K562 (cell line): ENCODE results near the gene NCAPG2. TPM values are rescaled to one million over a fixed set of nuclear protein-coding genes. Genes with fewer than 3 reads are reported as not detected.

Experiments used
- CREB1 ChIP-seq, 2 experiments: sonication (generic) in 1 of 2; formaldehyde crosslinking in 1 of 2; IDR thresholded peaks; 2 replicates each; pipeline versions ENCODE4 v1.6.1 to v1.8.0; 2012 to 2022; ENCODE audit warnings: inconsistent platforms in 1 of 2, mild to moderate bottlenecking in 1 of 2, missing genetic modification reagents in 1 of 2, moderate library complexity in 1 of 2
- GTF3C2 ChIP-seq: IDR thresholded peaks from 3 replicates; pipeline ENCODE4 v1.6.1; 2011; ENCODE audit warnings: borderline replicate concordance, mild to moderate bottlenecking, moderate library complexity; ENCODE audit not compliant: insufficient read length; ENCODE audit errors: extremely low read depth
- HMBOX1 ChIP-seq: sonication (generic); IDR thresholded peaks from 2 replicates; pipeline ENCODE4 v1.6.1; 2016
- ID3 ChIP-seq, 2 experiments: fragments of 250-450 bp in 1 of 2; fragments of 450-650 bp in 1 of 2; sonication (Bioruptor Pico) in 1 of 2; IDR thresholded peaks; 2 replicates each; pipeline versions ENCODE4 v1.6.1 to v1.8.0; 2016 to 2021; ENCODE audit warnings: mild to moderate bottlenecking in 2 of 2, moderate library complexity in 2 of 2, missing compliant biosample characterization in 1 of 2, missing genetic modification characterization in 1 of 2
- ILK ChIP-seq: fragments of 450-650 bp; IDR thresholded peaks from 2 replicates; pipeline ENCODE4 v1.6.1; 2016; ENCODE audit warnings: missing genetic modification characterization, low read depth, mild to moderate bottlenecking, missing compliant biosample characterization, moderate library complexity, borderline replicate concordance
- JUND ChIP-seq, 2 experiments: IDR thresholded peaks; 2 replicates in 1 of 2; 3 replicates in 1 of 2; pipeline ENCODE4 v1.6.1; 2011; ENCODE audit warnings: borderline replicate concordance in 2 of 2, low read depth in 2 of 2, low read length in 2 of 2, improper control_type of control experiment in 1 of 2, missing biosample characterization in 1 of 2, missing genetic modification characterization in 1 of 2, missing genetic modification reagents in 1 of 2
- RBM22 ChIP-seq: fragments of 200-400 bp; formaldehyde crosslinking; IDR thresholded peaks from 2 replicates; pipeline ENCODE4 v1.6.1; 2018; ENCODE audit warnings: low read length, low read depth; ENCODE audit not compliant: poor library complexity, severe bottlenecking
- SIX5 ChIP-seq, 2 experiments: IDR thresholded peaks; 2 replicates each; pipeline ENCODE4 v1.6.1; 2011; ENCODE audit warnings: low read length in 2 of 2, borderline replicate concordance in 1 of 2, low read depth in 1 of 2, mild to moderate bottlenecking in 1 of 2, moderate library complexity in 1 of 2; ENCODE audit not compliant: insufficient read depth in 1 of 2
- SMAD4 ChIP-seq: fragments of 250-450 bp; sonication (Bioruptor Pico); conservative IDR thresholded peaks from 2 replicates; pipeline ENCODE4 v1.8.0; 2021; ENCODE audit warnings: inconsistent platforms, mild to moderate bottlenecking, moderate library complexity
- SMARCA4 ChIP-seq: fragments of 450-650 bp; IDR thresholded peaks from 2 replicates; pipeline ENCODE4 v1.6.1; 2016
- SP2 ChIP-seq: IDR thresholded peaks from 2 replicates; pipeline ENCODE4 v1.6.1; 2011; ENCODE audit warnings: mild to moderate bottlenecking, low read depth, low read length, moderate library complexity; ENCODE audit not compliant: poor library complexity, severe bottlenecking; ENCODE audit errors: extremely low read depth
- TRIM24 ChIP-seq, 2 experiments: fragments of 450-650 bp; IDR thresholded peaks; 2 replicates each; pipeline ENCODE4 v1.6.1; 2016
- XRCC5 ChIP-seq: fragments of 200-400 bp; formaldehyde crosslinking; IDR thresholded peaks from 2 replicates; pipeline ENCODE4 v1.6.1; 2017; ENCODE audit warnings: low read depth, mild to moderate bottlenecking, low read length
- polyA plus RNA-seq, 8 experiments: library from polyadenylated mRNA; depleted of rRNA in 4 of 8; stranded (reverse) in 5 of 8; unstranded in 3 of 8; fragments of >200 nt; fragmentation: Nextera tagmentation in 2 of 8; fragmentation: Illumina TruSeq in 1 of 8; extraction: Ambion mirVana in 2 of 8; extraction: Trizol in 1 of 8; gene quantifications; 2 replicates each; pipeline versions ENCODE4 v1.2.1 to v1.2.3, GENCODE V29; 2011 to 2014; ENCODE audit warnings: inconsistent platforms in 1 of 8, missing spikeins in 1 of 8
- total RNA-seq, 7 experiments: library from RNA; depleted of rRNA in 6 of 7; stranded (reverse); fragments of >200 nt in 6 of 7; fragmentation: Illumina TruSeq in 2 of 7; extraction: Trizol in 2 of 7; gene quantifications; 2 replicates each; pipeline versions ENCODE4 v1.2.1 to v1.2.3, GENCODE V29; 2011 to 2021; ENCODE audit warnings: low replicate concordance in 1 of 7
- TF ChIP-seq, protein P1 (sequence below): sonication (generic); formaldehyde crosslinking; IDR thresholded peaks from 2 replicates; pipeline ENCODE4 v1.8.1; 2022; ENCODE audit warnings: missing genetic modification reagents

NCAPG2 gene
- total and polyA plus RNA-seq, 9 of the 15 experiments (the other 6 are each of a cell fraction or from before 2014, with no cell fraction given): 21.5 to 127 (median 86.1) TPM

DNA sequence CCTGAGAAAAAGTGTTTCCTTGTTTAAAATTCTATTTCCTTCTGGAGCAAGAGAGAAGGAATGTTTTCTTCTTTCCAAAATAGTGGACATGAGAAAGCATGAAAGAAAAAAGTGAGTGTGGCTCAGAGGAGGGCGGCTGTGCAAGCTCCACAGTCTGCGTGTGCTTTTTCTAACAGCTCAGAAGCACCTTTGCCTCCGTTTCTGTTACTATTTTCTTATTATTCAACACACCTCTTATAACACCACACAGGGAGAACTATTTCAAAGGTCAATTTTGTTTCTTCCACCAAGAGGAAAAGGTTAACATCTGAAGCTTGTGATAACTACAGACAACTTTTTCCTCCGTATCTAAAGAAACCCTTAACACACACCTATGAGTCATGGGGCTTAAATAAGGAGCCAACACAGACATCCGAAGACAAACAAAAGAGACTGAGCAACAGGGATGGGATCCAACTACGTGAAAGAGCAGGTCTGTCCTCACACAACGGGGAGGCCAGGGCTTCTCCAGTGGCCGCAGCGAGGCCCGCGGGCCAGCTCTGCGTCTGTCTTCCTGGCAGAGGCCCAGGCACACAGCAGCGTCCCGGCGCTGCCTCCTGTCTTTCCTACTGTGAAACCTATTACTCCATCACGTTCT lies 36.2 kb upstream of the NCAPG2 start (continued):
- TF ChIP-seq GTF3C2 (no peak), SMAD4 (CRISPR knock-in tag) (peak; percentile 76), SMARCA4 (peak; percentile 96), HMBOX1 (peak; percentile 72; the same call in 1 of the 2 replicates), RBM22 (peak; percentile 6), TRIM24 (IDR thresholded peaks at IDR 0.05) (peak; percentile 81 to 89), CREB1 (IDR thresholded peaks at IDR 0.05) (peak; percentile 59), CREB1 (CRISPR knock-in tag; IDR thresholded peaks at IDR 0.05) (0 out of 2 replicates have a peak, but pooled peaks have one; percentile 21), XRCC5 (no peak), JUND (IDR thresholded peaks at IDR 0.05; ENCODE audit: borderline replicate concordance, low read depth, low read length) (peak; percentile 96), JUND (tag; IDR thresholded peaks at IDR 0.05; ENCODE audit: borderline replicate concordance, low read depth, low read length) (peak; percentile 91; the same call in 2 of the 3 replicates), SIX5 (IDR thresholded peaks at IDR 0.05; ENCODE audit: borderline replicate concordance in 1 of 2, insufficient read depth in 1 of 2, low read depth in 1 of 2, low read length in 2 of 2) (no peak), ID3 (CRISPR knock-in tag; IDR thresholded peaks at IDR 0.05) (no peak), ID3 (tag; IDR thresholded peaks at IDR 0.05) (peak; percentile 87), SP2 (no peak), ILK (no peak)
- TF ChIP-seq, protein P1, sequence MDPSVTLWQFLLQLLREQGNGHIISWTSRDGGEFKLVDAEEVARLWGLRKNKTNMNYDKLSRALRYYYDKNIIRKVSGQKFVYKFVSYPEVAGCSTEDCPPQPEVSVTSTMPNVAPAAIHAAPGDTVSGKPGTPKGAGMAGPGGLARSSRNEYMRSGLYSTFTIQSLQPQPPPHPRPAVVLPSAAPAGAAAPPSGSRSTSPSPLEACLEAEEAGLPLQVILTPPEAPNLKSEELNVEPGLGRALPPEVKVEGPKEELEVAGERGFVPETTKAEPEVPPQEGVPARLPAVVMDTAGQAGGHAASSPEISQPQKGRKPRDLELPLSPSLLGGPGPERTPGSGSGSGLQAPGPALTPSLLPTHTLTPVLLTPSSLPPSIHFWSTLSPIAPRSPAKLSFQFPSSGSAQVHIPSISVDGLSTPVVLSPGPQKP (CRISPR knock-in tag): no peak
